Hematopoietic multipotent progenitor cell (in vitro differentiated cells): Measurements from ENCODE around the gene FADS3. TPM values are rescaled to one million over a fixed set of nuclear protein-coding genes. Genes with fewer than 3 reads are reported as not detected.

ENCODE experiments used
- DNase-seq, 3 donors: peaks; one replicate each; pipeline ENCODE4 v3.0.0-alpha.2; 2011 to 2015; ENCODE audit warnings: low read depth in 2 of 3, low spot score in 2 of 3
- total RNA-seq: library from RNA; depleted of rRNA; stranded (reverse); fragments of >200 nt; gene quantifications from one replicate; pipeline ENCODE4 v1.2.3, GENCODE V29; 2012

FADS3 gene
- 52.2 TPM for total RNA-seq

GRCh38 chr11:61891331-61892084 lies at the start of gene FADS3:
TSS of gene FADS3 (minus strand) at chr11:61891545. CDS start at chr11:61891381, 164 bp downstream.
- DNase-seq, result peak; percentile 40 to 84 (median 81)

GRCh38 chr11:61940466-61940865 lies 49.1 kb upstream of the FADS3 start:
- DNase-seq, result no peak

- no peak for DNase-seq
Measured at GRCh38 chr11:61935861-61936260, 44.5 kb upstream of the FADS3 start.

- no peak for DNase-seq
Measured at GRCh38 chr11:61930933-61931332, 39.6 kb upstream of the FADS3 start.

- no peak for DNase-seq
Measured at GRCh38 chr11:61928606-61929005, 37.3 kb upstream of the FADS3 start.

- no peak for DNase-seq
Measured at GRCh38 chr11:61927501-61927900, 36.2 kb upstream of the FADS3 start.

GRCh38 chr11:61926235-61926634 lies 34.9 kb upstream of the FADS3 start:
- no peak for DNase-seq

GRCh38 chr11:61925736-61926135 lies 34.4 kb upstream of the FADS3 start:
- DNase-seq, result no peak

GRCh38 chr11:61924064-61924455 lies 32.7 kb upstream of the FADS3 start:
- no peak for DNase-seq

GRCh38 chr11:61923166-61924063 lies 32.1 kb upstream of the FADS3 start:
- DNase-seq, result peak in 1 of 3 donors; percentile 47

GRCh38 chr11:61922539-61922938 lies 31.2 kb upstream of the FADS3 start:
- peak in 1 of 3 donors; percentile 68 for DNase-seq

- DNase-seq, result no peak
Measured at GRCh38 chr11:61921446-61921845, 30.1 kb upstream of the FADS3 start.

- DNase-seq, result no peak
Measured at GRCh38 chr11:61919705-61920631, 28.6 kb upstream of the FADS3 start.

- DNase-seq, result no peak
Measured at GRCh38 chr11:61918938-61919704, 27.8 kb upstream of the FADS3 start.

GRCh38 chr11:61918251-61918937 lies 27.0 kb upstream of the FADS3 start:
- DNase-seq, result no peak

GRCh38 chr11:61917334-61918109 lies 26.2 kb upstream of the FADS3 start, which contains the start of gene RAB3IL1:
TSS of gene RAB3IL1 (minus strand) at chr11:61917566. CDS start at chr11:61917367, 199 bp downstream.
- DNase-seq, result no peak

GRCh38 chr11:61916737-61917333 lies 25.5 kb upstream of the FADS3 start:
- no peak for DNase-seq
